CD8-positive, alpha-beta memory T cell (primary cell): ENCODE results near the gene BATF. TPM values are rescaled to one million over a fixed set of nuclear protein-coding genes. Genes with fewer than 3 reads are reported as not detected.

Source experiments
- CTCF ChIA-PET: fragments of 350-600 bp; sonication (Branson Sonifier 250); formaldehyde crosslinking; loops from one replicate; lab custom pipeline; 2021; ENCODE audit warnings: antibody characterized with exemption; lab: Charles Lee
- POLR2A ChIA-PET: fragments of 350-600 bp; sonication (Branson Sonifier 250); formaldehyde crosslinking; loops from one replicate; lab custom pipeline; 2021; ENCODE audit warnings: antibody characterized with exemption; lab: Charles Lee
- DNase-seq, 5 donors: peaks; one replicate each; pipeline versions ENCODE4 v3.0.0 to v3.0.0-alpha.2; 2020 to 2022; ENCODE audit warnings: mixed read lengths in 1 of 5
- H3K27ac ChIP-seq: one replicate; pipeline ENCODE4 v1.7.0; 2013; ENCODE audit warnings: low read depth, mild to moderate bottlenecking, low read length, moderate library complexity
- H3K27me3 ChIP-seq: 2 replicates; pipeline ENCODE4 v1.7.0; 2013; ENCODE audit warnings: low read length, mild to moderate bottlenecking; ENCODE audit not compliant: insufficient read depth, poor library complexity, severe bottlenecking
- H3K36me3 ChIP-seq: 2 replicates; pipeline ENCODE4 v1.7.0; 2013; ENCODE audit warnings: mild to moderate bottlenecking, low read length, moderate library complexity; ENCODE audit not compliant: insufficient read depth
- H3K4me1 ChIP-seq: 2 replicates; pipeline ENCODE4 v1.7.0; 2013; ENCODE audit warnings: mild to moderate bottlenecking, low read length, moderate library complexity; ENCODE audit not compliant: insufficient read depth
- H3K4me3 ChIP-seq: 2 replicates; pipeline ENCODE4 v1.7.0; 2013; ENCODE audit warnings: mild to moderate bottlenecking, low read length
- H3K9me3 ChIP-seq: 2 replicates; pipeline ENCODE4 v1.7.0; 2013; ENCODE audit warnings: mild to moderate bottlenecking, low read length
- H3K27ac Mint-ChIP-seq, 8 donors: one replicate each; pipeline ENCODE4 v1.8.0; 2020 to 2021; ENCODE audit warnings: mixed read lengths in 8 of 8, mild to moderate bottlenecking in 6 of 8, inconsistent platforms in 3 of 8, moderate library complexity in 3 of 8
- H3K27me3 Mint-ChIP-seq, 2 donors: one replicate each; pipeline ENCODE4 v1.8.0; 2020 to 2021; ENCODE audit warnings: mixed read lengths in 2 of 2, mild to moderate bottlenecking in 1 of 2, moderate library complexity in 1 of 2
- H3K36me3 Mint-ChIP-seq, 3 donors: one replicate each; pipeline ENCODE4 v1.8.0; 2020 to 2021; ENCODE audit warnings: mixed read lengths in 3 of 3, inconsistent platforms in 1 of 3, mild to moderate bottlenecking in 1 of 3
- H3K4me1 Mint-ChIP-seq, 3 donors: one replicate each; pipeline ENCODE4 v1.8.0; 2020 to 2021; ENCODE audit warnings: mixed read lengths in 3 of 3, inconsistent platforms in 1 of 3, mild to moderate bottlenecking in 1 of 3
- H3K4me3 Mint-ChIP-seq, 7 donors: one replicate each; pipeline ENCODE4 v1.8.0; 2020 to 2021; ENCODE audit warnings: mixed read lengths in 7 of 7, mild to moderate bottlenecking in 6 of 7, moderate library complexity in 4 of 7, inconsistent platforms in 2 of 7
- H3K9me3 Mint-ChIP-seq, 5 donors: one replicate each; pipeline ENCODE4 v1.8.0; 2020 to 2022; ENCODE audit warnings: mixed read lengths in 5 of 5, mild to moderate bottlenecking in 3 of 5, moderate library complexity in 2 of 5, inconsistent platforms in 1 of 5
- polyA plus RNA-seq: library from polyadenylated mRNA; unstranded; fragments of 300-500 nt; fragmentation: Illumina TruSeq; gene quantifications from one replicate; pipeline ENCODE4 v1.2.3, GENCODE V29; 2021
- total RNA-seq, 2 experiments: library from RNA; stranded (reverse); gene quantifications; one replicate each; pipeline ENCODE4 v1.2.3, GENCODE V29; 2021

The BATF gene
- total and polyA plus RNA-seq, 3 experiments from 2014 or later: 60.4 to 172 (median 165) TPM

- Mint-ChIP-seq H3K4me3 (no peak overlapping the region), H3K27ac (peak overlapping the region in 1 of 8 donors; percentile 37), H3K27me3 (peaks cover 0 to 1% of the 10 kb centered on the region in 2 donors), H3K9me3 (no peaks in the 10 kb centered on the region), H3K36me3 (peaks cover 0 to 4% (median 3%) of the 10 kb centered on the region in 3 donors), H3K4me1 (peaks cover 19 to 44% (median 41%) of the 10 kb centered on the region in 3 donors)
- H3K4me1 ChIP-seq: no peaks in the 10 kb centered on the region
- H3K4me3 ChIP-seq: no peak overlapping the region
- H3K27me3 ChIP-seq: no peaks in the 10 kb centered on the region
- no peak for DNase-seq
- H3K27ac ChIP-seq: no peak overlapping the region
- CTCF ChIA-PET: no interaction called here
- no peaks in the 10 kb centered on the region for H3K9me3 ChIP-seq
- no peaks in the 10 kb centered on the region for H3K36me3 ChIP-seq
- POLR2A ChIA-PET: no interaction called here
These were observed 32.2 kb downstream of the BATF start for GRCh38 chr14:75554482-75554881.

DNA sequence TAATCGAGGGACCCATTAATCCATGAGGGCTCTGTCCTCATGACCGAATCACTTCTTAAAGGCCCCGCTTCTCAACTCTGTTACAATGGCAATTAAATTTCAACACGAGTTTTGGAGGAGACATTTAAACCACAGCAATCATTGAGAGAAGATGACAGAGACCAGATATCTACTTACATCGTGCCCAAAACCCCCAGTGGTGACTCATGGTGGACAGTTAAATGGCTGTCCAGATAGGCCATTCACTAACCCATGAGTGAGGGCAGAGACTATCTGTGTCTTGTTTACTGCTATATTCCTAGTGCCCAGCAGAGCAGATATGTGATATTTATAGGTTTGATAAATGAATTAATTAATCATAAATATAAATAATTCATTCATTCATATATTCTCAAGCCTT lies 36.2 kb downstream of the BATF start:
- POLR2A ChIA-PET: no interaction called here
- Histone ChIP-seq H3K27me3 (no peaks in the 10 kb centered on the region), H3K9me3 (no peaks in the 10 kb centered on the region), H3K4me3 (no peak overlapping the region), H3K36me3 (no peaks in the 10 kb centered on the region), H3K27ac (no peak overlapping the region), H3K4me1 (peaks cover 6% of the 10 kb centered on the region)
- Mint-ChIP-seq H3K27ac (no peak overlapping the region), H3K36me3 (peaks cover 0 to 4% (median 3%) of the 10 kb centered on the region in 3 donors), H3K9me3 (no peaks in the 10 kb centered on the region), H3K4me3 (no peak overlapping the region), H3K27me3 (peaks cover 0 to 1% of the 10 kb centered on the region in 2 donors), H3K4me1 (peaks cover 15 to 29% (median 22%) of the 10 kb centered on the region in 3 donors)
- CTCF ChIA-PET: no interaction called here
- no peak for DNase-seq

DNA sequence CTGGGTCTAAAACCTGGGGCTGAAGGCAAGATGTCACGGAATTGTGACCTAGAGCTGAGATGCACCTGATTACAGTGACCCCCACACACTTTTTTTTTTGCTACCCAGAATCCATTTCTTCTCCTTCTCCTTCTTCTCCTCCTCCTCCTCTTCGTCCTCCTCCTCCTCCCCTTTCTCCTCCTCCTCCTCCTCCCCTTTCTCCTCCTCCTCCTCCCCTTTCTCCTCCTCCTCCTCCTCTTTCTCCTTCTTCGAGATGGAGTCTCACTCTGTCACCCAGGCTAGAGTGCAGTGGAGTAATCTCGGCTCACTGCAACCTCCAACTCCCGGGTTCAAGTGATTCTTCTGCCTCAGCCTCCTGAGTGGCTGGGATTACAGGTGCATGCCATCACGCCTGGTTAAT lies 36.8 kb downstream of the BATF start:
- peaks cover 13 to 24% (median 22%) of the 10 kb centered on the region in 3 donors for H3K4me1 Mint-ChIP-seq
- Histone ChIP-seq H3K9me3 (no peaks in the 10 kb centered on the region), H3K27ac (no peak overlapping the region), H3K4me1 (peaks cover 6% of the 10 kb centered on the region), H3K4me3 (no peak overlapping the region), H3K36me3 (no peaks in the 10 kb centered on the region), H3K27me3 (no peaks in the 10 kb centered on the region)
- DNase-seq: no peak
- H3K27ac Mint-ChIP-seq: no peak overlapping the region
- CTCF ChIA-PET: interaction anchor here (0.7 to 4.9 kb wide), 2 partner anchors 34 to 43 kb away, joined by 3 to 43 read pairs; no protein-coding TSS in a partner anchor
- POLR2A ChIA-PET: no interaction called here
- H3K36me3 Mint-ChIP-seq: peaks cover 0 to 4% (median 3%) of the 10 kb centered on the region in 3 donors
- H3K4me3 Mint-ChIP-seq: no peak overlapping the region
- no peaks in the 10 kb centered on the region for H3K9me3 Mint-ChIP-seq
- H3K27me3 Mint-ChIP-seq: peaks cover 0 to 1% of the 10 kb centered on the region in 2 donors

DNA sequence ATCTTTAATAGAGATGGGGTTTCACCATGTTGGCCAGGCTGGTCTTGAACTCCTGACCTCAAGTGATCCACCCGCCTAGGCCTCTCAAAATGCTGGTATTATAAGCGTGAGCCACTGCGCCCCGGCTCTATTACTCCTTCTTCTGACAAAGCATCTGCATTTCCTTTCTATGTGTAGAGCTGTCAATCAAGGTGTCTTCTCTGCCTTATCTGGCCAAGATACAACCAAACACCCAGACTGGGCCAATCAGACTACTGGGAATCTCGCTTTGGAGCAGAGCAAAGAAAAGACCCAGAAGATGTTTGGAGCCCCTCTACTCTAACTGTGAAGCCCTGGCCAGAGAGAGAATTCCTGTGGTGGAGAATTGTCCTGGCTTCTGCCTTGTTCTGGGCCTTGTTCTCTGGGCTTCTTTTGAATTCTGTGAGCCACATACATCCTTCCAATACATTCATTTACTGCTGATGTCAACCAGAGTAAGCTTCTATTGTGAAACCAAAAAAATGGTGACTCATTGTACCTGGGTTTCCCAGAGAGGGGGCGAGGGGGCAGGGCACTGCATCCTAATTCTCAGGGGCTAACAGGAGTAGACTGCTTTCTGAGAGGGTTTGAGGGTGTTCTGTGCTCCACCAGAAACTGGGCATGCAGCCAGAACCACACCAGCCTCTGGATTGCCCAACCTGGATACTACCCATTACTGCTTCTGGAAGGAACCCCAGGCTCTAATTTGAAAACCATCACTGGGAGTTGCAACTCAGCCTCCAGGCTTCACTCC lies 37.4 kb downstream of the BATF start:
- CTCF ChIA-PET: interaction anchor here (0.7 to 5.5 kb wide), 5 partner anchors 10 to 232 kb away, joined by 3 to 43 read pairs (median 5); partner anchors contain the start of gene FLVCR2
- Histone ChIP-seq H3K4me3 (no peak overlapping the region), H3K4me1 (peaks cover 6% of the 10 kb centered on the region), H3K27ac (no peak overlapping the region), H3K36me3 (no peaks in the 10 kb centered on the region), H3K9me3 (no peaks in the 10 kb centered on the region), H3K27me3 (no peaks in the 10 kb centered on the region)
- peaks cover 13 to 24% (median 23%) of the 10 kb centered on the region in 3 donors for H3K4me1 Mint-ChIP-seq
- H3K4me3 Mint-ChIP-seq: no peak overlapping the region
- POLR2A ChIA-PET: no interaction called here
- H3K36me3 Mint-ChIP-seq: peaks cover 0 to 4% (median 3%) of the 10 kb centered on the region in 3 donors
- peaks cover 0 to 1% of the 10 kb centered on the region in 2 donors for H3K27me3 Mint-ChIP-seq
- H3K9me3 Mint-ChIP-seq: no peaks in the 10 kb centered on the region
- DNase-seq: no peak
- peak overlapping the region in 1 of 8 donors; percentile 23 for H3K27ac Mint-ChIP-seq

DNA sequence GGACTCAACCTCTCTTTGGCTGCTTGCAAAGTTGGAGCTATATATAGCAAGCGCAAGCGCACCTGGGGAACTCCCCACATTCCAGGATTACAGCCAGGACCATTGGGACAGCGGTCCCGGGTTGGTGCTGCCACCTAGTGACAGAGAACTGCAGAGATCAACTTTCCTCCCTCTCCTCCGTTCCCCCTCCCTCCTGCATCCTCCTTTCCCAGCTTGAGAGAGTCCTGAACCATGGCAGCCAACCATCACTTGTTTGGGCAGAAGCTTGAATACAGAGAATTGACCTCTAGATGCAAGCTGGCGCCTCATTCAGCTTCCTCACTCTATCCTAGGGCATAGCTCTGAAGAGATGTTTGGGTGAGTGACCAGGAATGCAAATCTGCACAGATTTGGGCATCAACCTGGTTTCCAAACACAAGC lies 38.8 kb downstream of the BATF start:
- no peaks in the 10 kb centered on the region for H3K9me3 Mint-ChIP-seq
- Histone ChIP-seq H3K4me1 (peaks cover 10% of the 10 kb centered on the region), H3K27me3 (no peaks in the 10 kb centered on the region), H3K9me3 (no peaks in the 10 kb centered on the region), H3K4me3 (no peak overlapping the region), H3K36me3 (no peaks in the 10 kb centered on the region), H3K27ac (no peak overlapping the region)
- ChIA-PET CTCF (interaction anchor here (0.7 to 5.5 kb wide), 28 partner anchors 8 to 260 kb away, joined by 3 to 43 read pairs (median 5); partner anchors contain the start of gene FLVCR2), POLR2A (interaction anchor here (0.6 to 1.0 kb wide), 2 partner anchors 227 to 509 kb away, joined by 3 to 6 read pairs; no protein-coding TSS in a partner anchor)
- H3K36me3 Mint-ChIP-seq: no peaks in the 10 kb centered on the region
- H3K4me3 Mint-ChIP-seq: peak overlapping the region in 1 of 7 donors; percentile 33
- peaks cover 14 to 33% (median 27%) of the 10 kb centered on the region in 3 donors for H3K4me1 Mint-ChIP-seq
- peak overlapping the region in 4 of 8 donors; percentile 22 to 78 (median 46) for H3K27ac Mint-ChIP-seq
- H3K27me3 Mint-ChIP-seq: peaks cover 0 to 1% of the 10 kb centered on the region in 2 donors
- DNase-seq: peak; percentile 21 to 68 (median 33)

- Histone ChIP-seq H3K4me1 (peaks cover 19% of the 10 kb centered on the region), H3K27me3 (no peaks in the 10 kb centered on the region), H3K36me3 (no peaks in the 10 kb centered on the region), H3K4me3 (no peak overlapping the region), H3K27ac (no peak overlapping the region), H3K9me3 (no peaks in the 10 kb centered on the region)
- Mint-ChIP-seq H3K9me3 (no peaks in the 10 kb centered on the region), H3K27ac (peak overlapping the region in 1 of 8 donors; percentile 29), H3K4me1 (peaks cover 21 to 36% (median 36%) of the 10 kb centered on the region in 3 donors), H3K36me3 (no peaks in the 10 kb centered on the region), H3K4me3 (no peak overlapping the region), H3K27me3 (peaks cover 0 to 3% of the 10 kb centered on the region in 2 donors)
- ChIA-PET POLR2A (interaction anchor here (0.5 kb wide), 1 partner anchor 1314 kb away, joined by 6 read pairs; no protein-coding TSS in a partner anchor), CTCF (interaction anchor here (0.8 to 5.5 kb wide), 13 partner anchors 12 to 258 kb away, joined by 3 to 43 read pairs (median 15); partner anchors contain the start of gene FLVCR2)
- no peak for DNase-seq
These were observed 39.8 kb downstream of the BATF start for GRCh38 chr14:75562089-75562488.

DNA sequence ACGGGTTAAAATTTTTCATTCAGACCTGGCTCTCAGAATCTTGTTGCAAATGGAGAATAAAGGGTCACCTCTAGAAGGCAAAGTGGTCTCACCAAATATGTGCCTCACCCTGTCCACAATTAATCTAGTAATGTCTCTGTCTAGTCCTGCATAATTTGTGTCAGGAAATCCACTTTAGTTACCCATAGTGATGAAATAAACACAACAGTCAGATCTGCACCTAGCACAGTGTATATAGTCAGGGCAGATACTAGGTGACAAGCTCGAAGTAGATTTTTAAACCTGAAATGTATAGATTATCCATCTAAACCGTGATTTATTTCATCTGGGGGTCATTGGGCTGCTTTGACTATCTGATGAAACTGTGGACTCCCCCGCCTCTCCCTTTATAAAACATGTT lies 40.2 kb downstream of the BATF start:
- POLR2A ChIA-PET: interaction anchor here (0.5 to 0.7 kb wide), 2 partner anchors 436 to 1314 kb away, joined by 3 to 6 read pairs; partner anchors contain the start of gene NEK9
- no peak overlapping the region for H3K4me3 Mint-ChIP-seq

More for the DNA sequence above, 40.2 kb downstream of the BATF start:
- H3K36me3 ChIP-seq: no peaks in the 10 kb centered on the region
- DNase-seq: no peak
- H3K9me3 ChIP-seq: no peaks in the 10 kb centered on the region
- no peaks in the 10 kb centered on the region for H3K27me3 ChIP-seq
- peaks cover 21 to 36% (median 36%) of the 10 kb centered on the region in 3 donors for H3K4me1 Mint-ChIP-seq
- H3K4me3 ChIP-seq: no peak overlapping the region
- H3K27ac Mint-ChIP-seq: peak overlapping the region in 1 of 8 donors; percentile 29
- H3K9me3 Mint-ChIP-seq: no peaks in the 10 kb centered on the region
- H3K36me3 Mint-ChIP-seq: no peaks in the 10 kb centered on the region
- H3K27me3 Mint-ChIP-seq: peaks cover 0 to 3% of the 10 kb centered on the region in 2 donors
- CTCF ChIA-PET: interaction anchor here (2.2 to 5.5 kb wide), 7 partner anchors 13 to 254 kb away, joined by 15 to 43 read pairs (median 19); partner anchors contain the start of gene FLVCR2
- no peak overlapping the region for H3K27ac ChIP-seq
- peaks cover 19% of the 10 kb centered on the region for H3K4me1 ChIP-seq
